Thymus (tissue), 11 donors: ENCODE measurements around the gene LRRC75B. TPM values are rescaled to one million over a fixed set of nuclear protein-coding genes. Genes with fewer than 3 reads are reported as not detected.
"Not testable (repeated sequence)": the region's sequence is repeated elsewhere in the genome, so short reads cannot be mapped to it uniquely, and the experiment has no call there.

Experiments used
- DNase-seq, 9 donors: peaks; one replicate each; pipeline ENCODE4 v3.0.0-alpha.2; 2013; ENCODE audit warnings: low spot score in 9 of 9, low read depth in 6 of 9, missing footprints in 1 of 9
- H3K27ac ChIP-seq, 2 donors: one replicate each; pipeline ENCODE4 v1.5.1; 2013; ENCODE audit warnings: control low read depth in 1 of 2, low read depth in 1 of 2, low read length in 1 of 2, mild to moderate bottlenecking in 1 of 2, moderate library complexity in 1 of 2
- H3K27me3 ChIP-seq, 2 donors: one replicate each; pipeline ENCODE4 v1.5.1; 2013; ENCODE audit warnings: low read length in 1 of 2; ENCODE audit not compliant: control insufficient read depth in 2 of 2, insufficient read depth in 1 of 2
- H3K36me3 ChIP-seq, 2 donors: one replicate each; pipeline ENCODE4 v1.5.1; 2013; ENCODE audit warnings: low read length in 1 of 2, mild to moderate bottlenecking in 1 of 2, moderate library complexity in 1 of 2; ENCODE audit not compliant: control insufficient read depth in 2 of 2, insufficient read depth in 2 of 2
- H3K4me1 ChIP-seq, 2 donors: one replicate each; pipeline ENCODE4 v1.5.1; 2013; ENCODE audit warnings: low read length in 2 of 2; ENCODE audit not compliant: control insufficient read depth in 2 of 2, insufficient read depth in 2 of 2
- H3K4me3 ChIP-seq, 2 donors: one replicate each; pipeline ENCODE4 v1.5.1; 2013; ENCODE audit warnings: low read length in 2 of 2, control low read depth in 1 of 2, mild to moderate bottlenecking in 1 of 2
- H3K9me3 ChIP-seq, 2 donors: one replicate each; pipeline ENCODE4 v1.5.1; 2013; ENCODE audit warnings: low read length in 1 of 2, mild to moderate bottlenecking in 1 of 2; ENCODE audit not compliant: control insufficient read depth in 2 of 2, insufficient read depth in 1 of 2
- WGBS: extraction: QIAGEN DNeasy Blood & Tissue Kit; methylation state at CpG from one replicate; pipeline ENCODE4 v1.1.7; 2013; 5-methylcytosine and 5-hydroxymethylcytosine counted together
- polyA plus RNA-seq: library from polyadenylated mRNA; stranded (reverse); fragments of 200-250 nt; gene quantifications from one replicate; pipeline ENCODE4 v1.2.3, GENCODE V29; 2013
- total RNA-seq: library from RNA; stranded (reverse); fragments of 120-200 nt; gene quantifications from one replicate; pipeline ENCODE4 v1.2.4, GENCODE V29; 2013
- donor health status: healthy.

LRRC75B gene
- total and polyA plus RNA-seq, 2 donors, result 2.6 to 7.7 TPM

DNA sequence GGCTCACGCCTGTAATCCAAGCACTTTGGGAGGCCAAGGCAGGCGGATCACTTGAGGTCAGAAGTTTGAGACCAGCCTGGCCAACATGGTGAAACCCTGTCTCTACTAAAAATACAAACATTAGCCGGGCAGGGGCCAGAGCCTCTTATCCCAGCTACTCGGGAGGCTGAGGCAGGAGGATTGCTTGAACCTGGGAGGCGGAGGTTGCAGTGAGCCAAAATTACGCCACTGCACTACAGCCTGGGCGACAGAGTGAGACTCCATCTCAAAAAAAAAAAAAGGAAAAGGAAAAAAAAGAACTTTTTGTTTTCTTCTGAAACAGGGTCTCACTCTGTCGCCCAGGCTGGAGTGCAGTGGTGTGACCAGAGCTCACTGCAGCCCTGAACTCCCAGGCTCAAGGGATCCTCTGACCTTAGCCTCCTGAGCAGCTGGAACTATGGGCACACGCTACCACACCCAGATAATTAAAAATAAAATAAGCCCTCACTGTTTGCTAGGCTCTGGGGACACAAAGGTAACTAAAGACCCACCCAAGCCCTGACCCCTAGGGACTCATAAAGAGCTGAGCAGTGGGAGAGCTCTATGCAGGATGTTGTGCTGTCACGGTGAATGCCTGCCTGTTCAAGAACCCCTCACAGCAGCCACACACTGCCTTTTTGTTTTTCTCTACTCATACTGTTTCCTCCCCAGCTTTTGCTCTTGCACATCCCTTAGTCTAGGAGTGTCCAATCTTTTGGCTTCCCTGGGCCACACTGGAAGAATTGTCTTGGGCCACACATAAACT lies 40.2 kb downstream of the LRRC75B start:
- H3K27ac ChIP-seq, H3K27me3 ChIP-seq, H3K4me3 ChIP-seq, H3K9me3 ChIP-seq: not testable (repeated sequence)
- peak in 1 of 9 donors; percentile 18 for DNase-seq
- Histone ChIP-seq H3K36me3 (peaks cover 28 to 31% of the 10 kb centered on the region in 2 donors), H3K4me1 (peaks cover 12 to 29% of the 10 kb centered on the region in 2 donors)
- WGBS, result 95% methylated on average over 10 of the region's 10 CpGs

DNA sequence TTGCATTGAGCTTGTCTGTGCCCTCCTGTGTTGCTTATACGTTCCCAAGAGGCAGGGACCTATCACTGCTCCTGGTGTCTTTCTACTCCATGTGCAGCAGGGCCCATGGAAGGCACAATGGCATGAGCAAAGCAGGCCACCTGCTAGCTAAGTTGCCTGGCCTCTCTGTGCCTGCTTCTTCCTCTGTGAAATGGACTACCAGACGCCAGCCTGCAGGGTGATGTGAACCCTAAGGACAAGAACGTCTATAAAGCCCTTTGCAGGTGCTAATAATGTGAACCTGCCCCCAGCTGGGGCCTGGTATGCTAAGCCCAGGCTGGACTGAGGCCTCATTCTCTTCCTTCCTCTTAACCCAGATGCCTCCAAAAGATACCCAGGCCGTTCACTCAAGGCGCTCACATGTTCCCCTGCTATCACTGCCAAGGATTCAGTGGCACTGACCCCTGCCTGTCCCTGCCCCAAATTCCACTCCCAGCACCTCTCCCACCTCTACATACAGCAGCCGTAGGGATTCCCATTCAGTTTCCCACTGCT lies 41.9 kb downstream of the LRRC75B start:
- 88% methylated on average over 6 of the region's 6 CpGs for WGBS
- Histone ChIP-seq H3K9me3 (no peaks in the 10 kb centered on the region), H3K4me3 (no peak overlapping the region), H3K36me3 (peaks cover 36 to 42% of the 10 kb centered on the region in 2 donors), H3K27ac (no peak overlapping the region), H3K4me1 (peaks cover 2 to 15% of the 10 kb centered on the region in 2 donors), H3K27me3 (no peaks in the 10 kb centered on the region)
- no peak for DNase-seq

DNA sequence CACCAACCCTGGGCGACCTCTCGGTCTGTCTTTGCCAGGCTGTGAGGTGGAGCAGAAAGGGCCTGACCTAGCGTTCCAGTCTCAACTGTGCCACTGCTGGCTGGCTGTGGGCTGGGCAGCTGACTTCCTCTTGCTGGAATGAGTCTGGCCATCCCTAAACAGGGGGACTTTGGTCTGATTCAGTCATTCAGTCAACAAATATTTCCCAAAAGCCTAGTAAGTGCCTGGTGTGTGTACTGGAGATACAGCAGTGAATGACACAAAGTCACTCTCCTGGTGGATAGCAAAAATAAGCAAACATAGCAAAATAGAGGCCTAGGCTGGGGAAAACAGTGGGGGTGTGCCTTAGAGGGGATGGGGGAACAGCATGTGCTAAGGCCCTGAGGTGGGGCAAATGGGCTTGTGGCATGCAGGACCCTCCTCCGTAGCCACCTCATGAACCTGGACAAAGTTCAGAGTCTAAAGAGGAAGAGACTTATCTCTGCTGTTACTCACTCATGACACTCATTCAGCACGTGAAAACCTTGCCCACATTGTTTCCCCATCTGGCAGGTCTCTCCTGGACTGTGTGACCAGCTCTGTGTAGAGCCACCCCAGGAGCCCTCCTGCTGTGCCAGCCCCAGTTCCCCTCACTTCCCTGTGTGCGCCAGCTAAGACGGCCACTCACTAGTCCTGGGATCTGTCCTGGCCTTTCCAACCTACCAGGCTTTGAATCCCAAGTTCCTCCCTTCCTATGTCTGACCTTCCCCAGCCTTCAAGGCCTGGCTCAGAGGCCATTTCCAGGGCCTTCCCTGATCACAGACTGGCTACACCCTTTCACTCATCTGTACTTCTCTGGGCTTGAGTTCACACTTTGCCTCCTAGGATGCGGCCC lies 42.6 kb downstream of the LRRC75B start:
- Histone ChIP-seq H3K4me3 (no peak overlapping the region), H3K4me1 (peaks cover 2 to 15% of the 10 kb centered on the region in 2 donors), H3K9me3 (no peaks in the 10 kb centered on the region), H3K36me3 (peaks cover 38 to 42% of the 10 kb centered on the region in 2 donors), H3K27me3 (no peaks in the 10 kb centered on the region), H3K27ac (no peak overlapping the region)
- no peak for DNase-seq
- 95% methylated on average over 8 of the region's 8 CpGs for WGBS

DNA sequence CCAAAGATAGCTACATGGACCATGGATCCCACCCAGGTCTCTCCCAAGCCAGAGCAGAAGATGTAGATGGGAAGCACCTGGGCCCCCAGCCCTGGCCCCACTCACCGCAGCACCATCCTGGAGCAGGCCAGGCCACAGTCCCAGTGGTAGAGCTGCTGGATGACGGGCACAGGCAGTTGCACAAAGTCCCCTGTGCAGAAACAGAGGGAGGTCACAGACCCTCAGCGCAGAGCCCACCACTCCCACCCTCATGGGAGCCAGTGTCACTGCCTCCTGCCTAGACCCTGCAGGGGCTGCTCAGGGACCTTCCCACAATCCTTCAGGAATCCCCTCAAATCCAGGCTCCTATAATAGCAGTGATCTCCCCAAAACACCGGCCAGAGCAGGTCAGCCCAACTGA lies 44.1 kb downstream of the LRRC75B start:
- 100% methylated on average over 4 of the region's 4 CpGs for WGBS
- Histone ChIP-seq H3K9me3 (no peaks in the 10 kb centered on the region), H3K36me3 (peaks cover 52 to 54% of the 10 kb centered on the region in 2 donors), H3K27me3 (no peaks in the 10 kb centered on the region), H3K4me1 (peaks cover 2 to 9% of the 10 kb centered on the region in 2 donors), H3K4me3 (no peak overlapping the region), H3K27ac (no peak overlapping the region)
- DNase-seq, result no peak

GRCh38 chr22:24543679-24544243 lies 49.1 kb downstream of the LRRC75B start:
- Histone ChIP-seq H3K27ac (no peak overlapping the region), H3K4me1 (no peaks in the 10 kb centered on the region), H3K4me3 (no peak overlapping the region), H3K27me3 (no peaks in the 10 kb centered on the region), H3K36me3 (peaks cover 82 to 84% of the 10 kb centered on the region in 2 donors), H3K9me3 (no peaks in the 10 kb centered on the region)
- DNase-seq, result no peak
- whole genome bisulfite sequencing, result 99% methylated on average over 11 of the region's 11 CpGs

DNA sequence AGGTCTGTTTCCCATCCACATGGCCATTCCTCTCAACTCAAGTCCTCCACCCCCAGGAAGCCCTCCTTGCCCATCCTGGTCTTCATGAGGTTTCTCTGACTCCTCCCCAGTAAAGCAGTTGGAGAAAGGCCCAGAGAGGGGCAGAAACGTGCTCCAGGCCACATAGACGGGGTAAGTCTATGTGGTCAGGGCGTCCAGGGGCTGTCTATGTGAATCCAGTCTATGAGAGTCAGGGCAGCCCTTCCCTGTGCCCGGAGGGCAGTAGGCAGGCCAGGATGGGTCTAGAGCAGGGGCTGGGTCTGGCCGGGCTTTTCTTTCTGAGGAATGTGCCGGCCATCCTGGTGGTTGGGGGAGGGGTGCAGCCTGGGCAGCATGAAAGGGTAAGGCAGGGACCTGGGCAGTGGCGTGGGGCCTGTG lies 49.7 kb downstream of the LRRC75B start:
- DNase-seq, result no peak
- Histone ChIP-seq H3K4me3 (no peak overlapping the region), H3K27me3 (no peaks in the 10 kb centered on the region), H3K4me1 (no peaks in the 10 kb centered on the region), H3K27ac (no peak overlapping the region), H3K36me3 (peaks cover 77 to 79% of the 10 kb centered on the region in 2 donors), H3K9me3 (no peaks in the 10 kb centered on the region)
- 98% methylated on average over 7 of the region's 7 CpGs for WGBS

GRCh38 chr22:24542641-24543040 lies 50.2 kb downstream of the LRRC75B start:
- Histone ChIP-seq H3K27ac (no peak overlapping the region), H3K4me3 (no peak overlapping the region), H3K4me1 (no peaks in the 10 kb centered on the region), H3K9me3 (no peaks in the 10 kb centered on the region), H3K27me3 (no peaks in the 10 kb centered on the region), H3K36me3 (peaks cover 71 to 79% of the 10 kb centered on the region in 2 donors)
- WGBS, result 88% methylated on average over 9 of the region's 9 CpGs
- DNase-seq, result no peak

DNA sequence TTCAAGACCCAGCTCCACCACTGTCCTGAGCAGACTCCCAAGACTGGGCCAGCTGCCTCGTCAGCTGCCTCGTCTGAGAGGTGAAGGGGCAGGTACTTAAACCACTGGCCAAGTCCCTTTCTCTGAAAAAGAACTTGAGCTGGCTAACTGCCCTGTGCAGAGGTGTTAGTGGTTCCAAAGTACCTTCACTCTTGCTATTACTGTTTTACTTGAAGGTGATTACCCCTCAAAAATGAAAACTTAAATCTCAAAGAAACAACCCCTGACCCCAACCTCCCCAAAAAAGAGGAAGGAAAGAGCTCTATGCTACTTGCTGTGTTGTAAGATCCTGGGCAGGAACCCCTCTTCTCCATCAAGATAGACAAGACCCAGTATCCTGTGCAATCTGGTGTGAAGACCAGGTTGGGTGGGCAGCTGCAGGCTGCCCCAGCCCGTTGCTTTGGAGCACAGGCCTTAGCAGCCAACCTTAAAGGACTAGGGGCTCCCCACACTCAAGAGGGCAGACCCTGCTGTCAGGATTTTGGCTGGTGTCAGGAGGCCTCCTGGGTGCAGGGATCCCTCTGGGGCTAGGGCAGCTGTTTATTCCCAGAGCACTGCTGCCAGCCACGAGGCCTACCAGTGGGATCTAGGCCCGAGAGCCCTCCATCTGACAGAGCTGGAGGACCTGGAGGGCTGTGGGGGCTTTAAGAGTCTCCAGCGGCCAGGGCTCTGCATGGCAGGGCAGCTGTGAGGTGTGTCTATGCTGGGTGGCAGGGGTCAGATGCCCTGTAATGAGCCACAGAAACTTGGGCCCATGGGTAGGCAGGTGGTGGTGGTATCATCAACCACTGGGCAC lies 51.0 kb downstream of the LRRC75B start:
- DNase-seq, result no peak
- H3K27me3 ChIP-seq, result no peaks in the 10 kb centered on the region
- WGBS, result 86% methylated on average over 6 of the region's 6 CpGs
- H3K27ac ChIP-seq, result peak overlapping the region in 1 of 2 donors; percentile 26
- no peaks in the 10 kb centered on the region for H3K9me3 ChIP-seq
- H3K4me3 ChIP-seq, result no peak overlapping the region
- no peaks in the 10 kb centered on the region for H3K4me1 ChIP-seq
- H3K36me3 ChIP-seq, result peaks cover 64 to 73% of the 10 kb centered on the region in 2 donors
